ENCODE data around the gene DCAF11.

The DCAF11 gene

DNA sequence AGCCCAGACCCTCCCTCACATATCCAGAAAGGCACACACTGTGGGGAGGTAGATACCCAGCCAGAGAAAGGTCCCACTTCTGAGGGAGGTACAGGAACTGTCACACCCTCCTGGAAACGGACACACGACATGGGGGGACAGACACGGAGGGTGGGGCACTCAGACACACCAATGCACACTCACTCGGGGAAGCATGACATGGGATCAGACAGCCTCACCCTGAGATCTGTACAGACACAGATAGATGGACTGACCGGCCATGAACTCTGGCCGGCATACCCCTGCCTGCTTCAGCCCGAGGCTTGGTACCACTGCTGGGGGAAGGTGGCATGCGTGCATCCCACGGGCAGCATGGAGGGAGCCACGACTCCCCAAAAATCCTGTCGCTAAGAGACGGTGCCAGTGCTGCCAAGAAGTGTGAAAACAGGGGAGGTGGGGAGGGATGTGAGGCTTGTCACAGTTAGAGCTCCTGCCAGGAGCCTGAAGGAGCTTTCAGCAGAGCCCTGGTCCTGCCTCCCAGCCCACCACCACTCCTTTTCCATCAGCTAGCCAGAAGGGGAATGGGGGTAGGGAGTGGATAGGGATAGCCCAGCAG, 42.6 kb upstream of the DCAF11 start:
- Histone ChIP-seq H3K27me3 (ENCODE audit: insufficient read depth, low read length) (no peaks in the 10 kb centered on the region), H3K27ac (ENCODE audit: low read depth, low read length) (no peak overlapping the region), H3K9ac (ENCODE audit: low read depth, low read length) (no peak overlapping the region), H3K4me3 (ENCODE audit: low read length) (no peak overlapping the region), H3K9me3 (ENCODE audit: insufficient read depth, low read depth, low read length) (no peaks in the 10 kb centered on the region), H3K36me3 (ENCODE audit: insufficient read depth, low read length) (no peaks in the 10 kb centered on the region), H3K4me1 (ENCODE audit: insufficient read depth, low read length) (no peaks in the 10 kb centered on the region)
- 89% methylated on average over 12 of the region's 12 CpGs for WGBS

DNA sequence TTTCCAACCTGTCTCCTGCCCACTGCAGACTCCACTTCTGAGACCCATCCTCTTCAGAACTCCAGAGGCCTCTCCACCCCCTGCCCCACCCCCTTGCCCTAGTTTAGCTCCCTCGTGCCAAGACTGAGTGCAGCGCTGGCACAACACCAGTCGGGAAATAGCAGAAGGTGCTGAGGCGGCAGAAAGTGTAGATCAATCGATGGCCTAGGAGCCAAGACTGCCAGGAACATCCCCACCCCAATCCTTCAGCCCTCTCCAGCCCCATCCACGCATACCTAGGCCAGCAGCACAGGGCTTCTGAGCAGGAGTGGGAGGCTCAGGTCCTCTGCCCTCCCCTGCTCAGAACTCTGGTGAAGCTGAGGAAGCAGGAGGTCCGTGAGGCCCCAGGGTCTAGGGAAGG, 42.1 kb upstream of the DCAF11 start:
- Histone ChIP-seq H3K27me3 (ENCODE audit: insufficient read depth, low read length) (no peaks in the 10 kb centered on the region), H3K9ac (ENCODE audit: low read depth, low read length) (no peak overlapping the region), H3K36me3 (ENCODE audit: insufficient read depth, low read length) (no peaks in the 10 kb centered on the region), H3K9me3 (ENCODE audit: insufficient read depth, low read depth, low read length) (no peaks in the 10 kb centered on the region), H3K4me3 (ENCODE audit: low read length) (no peak overlapping the region), H3K27ac (ENCODE audit: low read depth, low read length) (no peak overlapping the region), H3K4me1 (ENCODE audit: insufficient read depth, low read length) (no peaks in the 10 kb centered on the region)
- 84% methylated on average over 7 of the region's 7 CpGs for WGBS

DNA sequence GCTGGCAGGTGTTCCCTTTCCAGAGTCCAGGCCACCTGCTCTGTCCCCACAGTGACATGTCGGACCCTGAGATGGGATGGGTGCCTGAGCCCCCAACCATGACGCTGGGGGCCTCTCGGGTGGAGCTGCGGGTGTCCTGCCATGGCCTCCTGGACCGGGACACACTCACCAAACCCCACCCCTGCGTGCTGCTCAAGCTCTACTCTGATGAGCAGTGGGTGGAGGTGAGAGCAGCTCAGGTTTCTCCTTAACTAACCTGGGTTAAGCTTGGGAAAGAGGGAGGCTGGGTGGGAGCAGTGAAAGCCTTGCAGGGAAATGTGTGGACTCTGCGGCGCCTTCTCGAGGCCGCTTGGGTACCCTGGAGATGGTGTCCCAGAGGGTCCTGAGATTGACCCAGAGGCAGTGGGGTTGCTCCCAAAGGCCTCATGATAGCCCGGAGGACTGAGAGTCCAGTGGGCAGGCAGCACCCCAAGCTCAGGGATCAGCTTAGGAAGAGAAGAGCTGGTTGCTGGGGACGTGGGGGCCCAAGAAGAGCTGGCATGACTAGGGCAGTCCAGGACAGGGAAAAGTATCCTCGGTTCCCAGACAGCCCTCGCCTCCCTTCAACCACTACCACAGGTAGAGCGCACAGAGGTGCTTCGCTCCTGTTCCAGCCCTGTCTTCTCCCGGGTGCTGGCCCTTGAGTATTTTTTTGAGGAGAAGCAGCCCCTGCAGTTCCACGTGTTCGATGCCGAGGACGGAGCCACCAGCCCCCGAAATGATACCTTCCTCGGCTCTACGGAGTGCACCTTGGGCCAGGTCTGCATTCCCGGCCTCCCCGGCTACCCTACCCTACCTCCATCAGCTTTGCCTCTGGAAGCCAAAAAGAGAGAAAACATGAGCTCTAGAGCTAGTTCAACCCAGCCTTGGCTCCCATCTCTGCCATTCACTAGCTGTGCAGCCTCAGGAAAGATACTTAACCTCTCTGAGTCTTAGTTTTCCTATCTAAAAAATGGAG, 41.4 kb upstream of the DCAF11 start:
- Histone ChIP-seq H3K36me3 (ENCODE audit: insufficient read depth, low read length) (no peaks in the 10 kb centered on the region), H3K27me3 (ENCODE audit: insufficient read depth, low read length) (no peaks in the 10 kb centered on the region), H3K27ac (ENCODE audit: low read depth, low read length) (no peak overlapping the region), H3K9ac (ENCODE audit: low read depth, low read length) (no peak overlapping the region), H3K4me1 (ENCODE audit: insufficient read depth, low read length) (no peaks in the 10 kb centered on the region), H3K9me3 (ENCODE audit: insufficient read depth, low read depth, low read length) (no peaks in the 10 kb centered on the region), H3K4me3 (ENCODE audit: low read length) (no peak overlapping the region)
- WGBS, result 87% methylated on average over 26 of the region's 26 CpGs

DNA sequence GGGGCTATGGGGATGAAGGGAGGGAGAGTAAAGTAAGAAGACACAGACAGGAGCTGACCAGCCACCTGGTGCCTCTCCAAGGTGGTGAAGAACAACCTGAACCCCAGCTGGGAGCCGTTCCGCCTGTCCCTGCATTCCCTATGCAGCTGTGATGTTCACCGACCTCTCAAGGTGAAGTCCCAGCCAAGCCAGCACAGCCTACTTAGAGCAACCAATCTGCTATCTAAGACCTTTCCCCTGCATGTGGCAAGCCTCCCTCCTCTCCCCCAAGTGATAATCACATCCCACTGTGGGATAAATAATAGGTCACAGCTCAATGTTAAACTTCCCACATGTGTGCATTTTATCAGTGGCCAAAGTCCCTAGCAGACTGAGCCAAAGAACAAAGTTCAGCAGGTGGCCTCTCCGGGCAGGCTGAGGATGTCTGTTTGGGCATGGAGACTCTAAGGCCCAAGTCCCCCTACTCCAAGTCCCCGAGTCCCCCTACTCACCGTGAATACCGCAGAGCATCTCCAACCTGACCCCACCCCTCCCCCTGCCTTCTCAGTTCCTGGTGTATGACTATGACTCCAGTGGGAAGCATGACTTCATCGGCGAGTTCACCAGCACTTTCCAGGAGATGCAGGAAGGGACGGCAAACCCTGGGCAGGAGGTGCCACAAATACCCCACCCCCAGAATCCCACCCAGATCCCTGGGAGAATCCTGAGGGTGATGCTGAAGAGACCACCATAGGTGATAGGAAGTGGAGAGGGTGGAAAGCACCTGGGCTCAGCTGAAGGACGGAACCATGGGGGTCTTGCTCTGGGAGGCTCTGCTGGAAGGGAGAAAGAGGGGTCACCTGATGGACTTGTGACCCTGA, 39.7 kb upstream of the DCAF11 start:
- WGBS, result 86% methylated on average over 11 of the region's 11 CpGs
- Histone ChIP-seq H3K9ac (ENCODE audit: low read depth, low read length) (no peak overlapping the region), H3K36me3 (ENCODE audit: insufficient read depth, low read length) (no peaks in the 10 kb centered on the region), H3K4me3 (ENCODE audit: low read length) (no peak overlapping the region), H3K27me3 (ENCODE audit: insufficient read depth, low read length) (peaks cover 2% of the 10 kb centered on the region; the same call in 1 of the 2 replicates), H3K27ac (ENCODE audit: low read depth, low read length) (no peak overlapping the region), H3K4me1 (ENCODE audit: insufficient read depth, low read length) (peaks cover 5% of the 10 kb centered on the region), H3K9me3 (ENCODE audit: insufficient read depth, low read depth, low read length) (no peaks in the 10 kb centered on the region)

DNA sequence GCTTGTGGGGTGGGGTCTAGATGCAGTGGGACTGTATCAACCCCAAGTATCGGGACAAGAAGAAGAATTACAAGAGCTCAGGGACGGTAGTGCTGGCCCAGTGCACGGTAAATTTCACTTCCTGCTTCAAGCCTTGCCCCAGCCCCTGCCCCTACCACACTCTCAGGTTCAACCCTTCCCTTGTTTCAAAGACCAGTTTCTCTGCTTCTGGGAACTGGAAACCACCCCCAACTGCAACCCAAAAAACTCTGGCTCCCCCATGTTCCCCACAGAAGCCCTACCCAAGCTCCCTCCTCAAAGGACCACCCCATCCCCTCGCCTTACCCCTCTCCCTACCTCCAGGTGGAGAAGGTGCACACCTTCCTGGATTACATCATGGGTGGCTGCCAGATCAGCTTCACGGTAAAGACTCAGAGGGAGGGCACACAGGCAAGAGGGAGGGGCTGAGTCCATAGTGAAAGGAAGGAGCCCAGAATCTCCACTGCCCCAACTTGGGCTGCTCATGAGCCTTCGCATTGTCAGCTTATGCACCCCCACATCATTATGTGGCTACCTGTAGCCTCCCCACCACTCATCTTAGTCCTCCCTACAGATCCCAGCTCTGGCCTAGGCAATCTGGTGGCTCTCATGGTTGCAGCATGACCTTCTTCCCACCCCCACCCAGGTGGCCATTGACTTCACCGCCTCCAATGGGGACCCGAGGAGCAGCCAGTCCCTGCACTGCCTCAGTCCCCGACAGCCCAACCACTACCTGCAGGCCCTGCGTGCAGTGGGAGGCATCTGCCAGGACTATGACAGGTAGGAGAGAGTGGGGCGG, 38.9 kb upstream of the DCAF11 start:
- Histone ChIP-seq H3K4me1 (ENCODE audit: insufficient read depth, low read length) (peaks cover 14% of the 10 kb centered on the region), H3K27ac (ENCODE audit: low read depth, low read length) (no peak overlapping the region), H3K4me3 (ENCODE audit: low read length) (no peak overlapping the region), H3K9me3 (ENCODE audit: insufficient read depth, low read depth, low read length) (no peaks in the 10 kb centered on the region), H3K9ac (ENCODE audit: low read depth, low read length) (no peak overlapping the region), H3K27me3 (ENCODE audit: insufficient read depth, low read length) (peaks cover 10% of the 10 kb centered on the region; the same call in 1 of the 2 replicates), H3K36me3 (ENCODE audit: insufficient read depth, low read length) (no peaks in the 10 kb centered on the region)
- WGBS, result 79% methylated on average over 11 of the region's 11 CpGs

DNA sequence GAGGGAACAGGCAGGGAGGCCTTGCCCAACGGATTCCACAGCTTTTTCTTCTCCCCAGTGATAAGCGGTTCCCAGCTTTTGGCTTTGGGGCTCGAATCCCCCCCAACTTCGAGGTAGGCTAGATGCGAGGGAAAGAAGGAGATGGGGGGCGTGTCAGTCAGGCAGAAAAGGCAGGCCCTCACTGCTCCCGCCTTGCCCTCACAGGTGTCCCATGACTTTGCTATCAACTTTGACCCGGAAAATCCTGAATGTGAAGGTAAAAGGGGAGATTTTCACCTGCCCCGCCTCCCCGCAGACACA, 38.3 kb upstream of the DCAF11 start:
- WGBS, result 86% methylated on average over 10 of the region's 10 CpGs
- Histone ChIP-seq H3K27ac (ENCODE audit: low read depth, low read length) (no peak overlapping the region), H3K9ac (ENCODE audit: low read depth, low read length) (no peak overlapping the region), H3K27me3 (ENCODE audit: insufficient read depth, low read length) (peaks cover 16% of the 10 kb centered on the region; the same call in 1 of the 2 replicates), H3K4me1 (ENCODE audit: insufficient read depth, low read length) (peaks cover 16% of the 10 kb centered on the region), H3K4me3 (ENCODE audit: low read length) (no peak overlapping the region), H3K9me3 (ENCODE audit: insufficient read depth, low read depth, low read length) (no peaks in the 10 kb centered on the region), H3K36me3 (ENCODE audit: insufficient read depth, low read length) (no peaks in the 10 kb centered on the region)

DNA sequence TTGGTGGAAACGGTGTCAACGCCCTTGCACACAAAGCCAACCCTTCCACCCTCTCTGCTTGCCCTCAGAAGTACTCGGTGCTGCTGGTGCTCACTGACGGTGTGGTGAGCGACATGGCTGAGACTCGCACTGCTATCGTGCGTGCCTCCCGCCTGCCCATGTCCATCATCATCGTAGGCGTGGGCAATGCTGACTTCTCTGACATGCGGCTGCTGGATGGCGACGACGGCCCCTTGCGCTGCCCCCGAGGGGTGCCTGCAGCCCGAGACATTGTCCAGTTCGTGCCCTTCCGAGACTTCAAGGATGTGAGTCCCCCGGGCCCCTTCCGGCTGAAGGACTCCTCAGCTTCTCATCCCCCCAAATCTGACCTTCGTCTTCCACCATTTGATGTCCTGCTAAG, 37.5 kb upstream of the DCAF11 start:
- H3K27me3 ChIP-seq (ENCODE audit: insufficient read depth, low read length), result peaks cover 24% of the 10 kb centered on the region
- no peak overlapping the region for H3K9ac ChIP-seq (ENCODE audit: low read depth, low read length)
- H3K36me3 ChIP-seq (ENCODE audit: insufficient read depth, low read length), result no peaks in the 10 kb centered on the region
- H3K9me3 ChIP-seq (ENCODE audit: insufficient read depth, low read depth, low read length), result no peaks in the 10 kb centered on the region
- no peak overlapping the region for H3K27ac ChIP-seq (ENCODE audit: low read depth, low read length)
- 94% methylated on average over 23 of the region's 23 CpGs for WGBS
- H3K4me3 ChIP-seq (ENCODE audit: low read length), result no peak overlapping the region
- peaks cover 20% of the 10 kb centered on the region for H3K4me1 ChIP-seq (ENCODE audit: insufficient read depth, low read length)

DNA sequence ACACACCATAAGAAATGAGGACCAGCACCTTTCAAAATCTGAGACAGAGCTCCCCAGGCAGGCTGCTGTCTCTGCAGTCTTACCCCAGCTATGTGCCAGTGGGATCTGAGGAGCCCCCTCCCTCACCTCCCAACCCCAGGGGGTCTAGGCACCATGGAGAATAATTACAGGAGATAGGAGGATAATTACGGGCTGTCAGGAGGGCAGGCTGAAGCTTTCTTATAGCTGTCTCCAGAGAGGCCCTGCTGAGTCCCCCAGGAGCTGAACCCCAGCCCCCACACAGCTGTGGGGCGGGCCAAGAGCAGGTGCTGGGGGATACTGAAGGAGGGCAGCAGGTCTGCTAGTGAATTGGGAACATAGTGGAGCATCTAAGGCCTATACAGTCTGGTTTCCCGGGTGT, 36.4 kb upstream of the DCAF11 start:
- Histone ChIP-seq H3K4me3 (ENCODE audit: low read length) (no peak overlapping the region), H3K27me3 (ENCODE audit: insufficient read depth, low read length) (peaks cover 34% of the 10 kb centered on the region), H3K36me3 (ENCODE audit: insufficient read depth, low read length) (no peaks in the 10 kb centered on the region), H3K27ac (ENCODE audit: low read depth, low read length) (no peak overlapping the region), H3K9ac (ENCODE audit: low read depth, low read length) (no peak overlapping the region), H3K9me3 (ENCODE audit: insufficient read depth, low read depth, low read length) (no peaks in the 10 kb centered on the region), H3K4me1 (ENCODE audit: insufficient read depth, low read length) (peaks cover 20% of the 10 kb centered on the region)
- WGBS, result 75% methylated on average over 3 of the region's 3 CpGs

DNA sequence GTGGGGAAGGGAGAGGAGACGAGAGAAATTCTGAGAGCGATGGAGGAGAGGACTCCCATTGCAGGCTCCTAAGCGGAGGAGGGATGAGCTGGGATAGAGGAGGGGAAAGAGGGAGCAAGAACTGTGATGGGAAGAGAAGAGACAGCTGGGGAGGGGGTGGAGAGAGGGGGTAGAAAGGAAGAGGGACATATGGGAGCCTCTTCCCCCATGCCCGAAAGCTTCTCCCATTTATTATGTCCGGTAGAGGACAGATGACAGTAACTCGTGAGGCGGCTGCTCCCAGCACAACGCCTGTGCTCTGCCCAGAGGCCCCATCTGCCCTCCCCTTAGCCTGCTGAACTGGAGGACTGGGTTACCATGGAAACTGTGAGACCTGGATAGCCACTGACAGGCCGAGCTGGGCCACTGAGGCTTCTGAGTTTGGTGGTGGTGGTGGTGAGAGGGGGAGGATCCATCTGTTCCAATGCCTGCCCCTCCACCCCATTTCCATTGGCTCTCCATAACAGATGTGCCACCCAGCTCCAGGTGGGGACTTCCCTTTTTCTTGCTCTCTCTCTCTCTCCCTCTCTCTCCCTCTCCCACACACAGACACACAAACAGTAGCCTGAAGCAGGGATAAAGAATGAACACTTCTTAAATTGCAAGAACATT, 35.0 kb upstream of the DCAF11 start:
- Histone ChIP-seq H3K27ac (ENCODE audit: low read depth, low read length) (no peak overlapping the region), H3K27me3 (ENCODE audit: insufficient read depth, low read length) (peaks cover 47% of the 10 kb centered on the region), H3K4me1 (ENCODE audit: insufficient read depth, low read length) (peaks cover 20% of the 10 kb centered on the region), H3K9me3 (ENCODE audit: insufficient read depth, low read depth, low read length) (no peaks in the 10 kb centered on the region), H3K4me3 (ENCODE audit: low read length) (no peak overlapping the region), H3K9ac (ENCODE audit: low read depth, low read length) (no peak overlapping the region), H3K36me3 (ENCODE audit: insufficient read depth, low read length) (no peaks in the 10 kb centered on the region)
- WGBS, result 79% methylated on average over 9 of the region's 9 CpGs

DNA sequence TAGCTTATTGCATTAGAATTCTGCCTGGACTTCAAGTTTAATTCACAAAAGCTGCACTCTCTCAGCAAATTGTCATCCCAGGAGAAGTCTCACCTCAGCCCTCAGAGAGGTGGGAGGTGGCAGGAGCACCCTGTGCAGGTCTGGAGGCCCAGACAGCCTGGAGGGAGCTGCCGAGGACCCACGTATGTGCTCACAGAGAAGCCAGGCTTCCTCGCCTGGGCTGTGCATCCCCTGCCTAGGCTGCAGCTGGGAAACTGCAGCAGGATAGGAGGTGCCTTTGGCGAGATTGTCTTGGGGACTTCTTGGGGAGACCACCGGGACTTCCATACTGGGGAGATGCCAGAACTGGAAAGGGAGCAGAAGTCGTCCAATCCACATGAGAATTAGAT, 34.4 kb upstream of the DCAF11 start:
- no peak overlapping the region for H3K9ac ChIP-seq (ENCODE audit: low read depth, low read length)
- no peaks in the 10 kb centered on the region for H3K36me3 ChIP-seq (ENCODE audit: insufficient read depth, low read length)
- H3K27me3 ChIP-seq (ENCODE audit: insufficient read depth, low read length), result peaks cover 47% of the 10 kb centered on the region
- H3K27ac ChIP-seq (ENCODE audit: low read depth, low read length), result no peak overlapping the region
- WGBS, result 81% methylated on average over 6 of the region's 6 CpGs
- peaks cover 20% of the 10 kb centered on the region for H3K4me1 ChIP-seq (ENCODE audit: insufficient read depth, low read length)
- H3K9me3 ChIP-seq (ENCODE audit: insufficient read depth, low read depth, low read length), result no peaks in the 10 kb centered on the region
- H3K4me3 ChIP-seq (ENCODE audit: low read length), result no peak overlapping the region

All from HUES64 (cell line).